ENCODE measurements around the gene NRTN. TPM values are rescaled to one million over a fixed set of nuclear protein-coding genes. Genes with fewer than 3 reads are reported as not detected.

NRTN gene
- total RNA-seq, 1 experiment from 2014 or later: 3.9 TPM

DNA sequence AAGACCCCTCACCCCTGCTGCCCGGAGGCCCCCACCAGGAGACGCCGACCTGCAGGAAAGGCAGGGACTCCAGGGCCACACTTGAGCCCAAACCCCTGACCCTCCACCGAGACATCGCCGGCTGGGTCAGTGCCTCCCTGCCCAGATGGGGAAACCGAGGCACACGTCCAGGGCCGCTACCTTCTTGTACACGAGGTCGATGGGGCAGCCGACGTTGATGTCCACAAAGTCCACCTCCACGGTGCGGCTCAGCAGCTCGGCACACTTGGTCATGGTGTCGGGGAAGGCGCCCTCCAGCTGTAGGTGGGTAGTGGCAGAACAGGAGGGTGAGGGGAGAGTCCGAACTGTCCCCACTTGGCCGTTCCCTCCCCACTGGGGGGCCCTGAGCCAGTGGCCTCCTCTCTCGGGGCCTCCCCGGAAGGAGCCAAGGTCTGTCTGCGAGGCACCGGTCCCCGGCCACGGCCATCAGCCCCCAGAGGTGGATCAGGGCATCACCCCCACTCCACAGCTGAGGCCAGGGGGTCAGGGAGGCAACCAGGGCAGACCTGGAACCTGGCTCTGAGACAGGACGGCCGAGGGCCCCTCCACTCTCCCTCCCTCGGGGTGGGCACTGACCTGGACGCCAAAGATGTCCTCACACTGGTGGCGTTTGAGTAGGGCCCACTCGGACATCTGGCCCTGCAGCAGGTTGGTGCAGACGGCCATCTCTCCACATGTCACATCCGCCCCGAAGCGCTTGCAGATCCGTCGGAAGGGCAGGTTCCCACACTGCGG is 17.3 kb upstream of the NRTN start:
- ChIA-PET CTCF (no interaction called here), POLR2A (ENCODE audit: unreplicated experiment) (no interaction called here)
- intact Hi-C loops (cut with micrococcal nuclease): no loop called here

DNA sequence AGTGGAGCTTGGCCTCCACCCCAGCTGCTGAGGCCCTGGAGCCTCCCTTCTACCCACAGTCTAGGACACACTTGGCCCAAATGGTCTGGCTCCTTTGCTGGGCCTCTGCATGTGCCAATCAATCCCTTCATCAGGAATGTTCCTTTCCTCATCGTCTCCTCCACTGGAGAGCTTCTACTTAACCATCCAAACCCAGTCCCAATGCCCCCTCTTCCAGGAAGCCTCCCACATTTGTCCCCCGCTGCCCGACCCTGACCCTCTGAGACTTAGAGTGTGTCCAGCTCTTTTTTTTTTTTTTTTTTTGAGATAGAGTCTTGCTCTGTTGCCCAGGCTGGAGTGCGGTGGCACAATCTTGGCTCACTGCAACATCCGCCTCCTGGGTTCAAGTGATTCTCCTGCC is 16.4 kb upstream of the NRTN start:
- no peak overlapping the region for H3K27ac ChIP-seq (ENCODE audit: low read length)
- DNase-seq (no peak), ATAC-seq (no peak)
- H3K79me2 ChIP-seq (ENCODE audit: low read length): peaks cover 15% of the 10 kb centered on the region
- ChIA-PET CTCF (no interaction called here), POLR2A (ENCODE audit: unreplicated experiment) (interaction anchor here (0.5 kb wide), 1 partner anchor 68 kb away, joined by 4 read pairs; no protein-coding TSS in a partner anchor)
- H3K4me2 ChIP-seq (ENCODE audit: low read length): no peak overlapping the region
- TF ChIP-seq EZH2 (IDR thresholded peaks at IDR 0.05; ENCODE audit: low read length, unreplicated experiment) (no peak), EZH2phosphoT487 (IDR thresholded peaks at IDR 0.05; ENCODE audit: borderline replicate concordance, low read length) (no peak)
- TF ChIP-seq, protein P1, sequence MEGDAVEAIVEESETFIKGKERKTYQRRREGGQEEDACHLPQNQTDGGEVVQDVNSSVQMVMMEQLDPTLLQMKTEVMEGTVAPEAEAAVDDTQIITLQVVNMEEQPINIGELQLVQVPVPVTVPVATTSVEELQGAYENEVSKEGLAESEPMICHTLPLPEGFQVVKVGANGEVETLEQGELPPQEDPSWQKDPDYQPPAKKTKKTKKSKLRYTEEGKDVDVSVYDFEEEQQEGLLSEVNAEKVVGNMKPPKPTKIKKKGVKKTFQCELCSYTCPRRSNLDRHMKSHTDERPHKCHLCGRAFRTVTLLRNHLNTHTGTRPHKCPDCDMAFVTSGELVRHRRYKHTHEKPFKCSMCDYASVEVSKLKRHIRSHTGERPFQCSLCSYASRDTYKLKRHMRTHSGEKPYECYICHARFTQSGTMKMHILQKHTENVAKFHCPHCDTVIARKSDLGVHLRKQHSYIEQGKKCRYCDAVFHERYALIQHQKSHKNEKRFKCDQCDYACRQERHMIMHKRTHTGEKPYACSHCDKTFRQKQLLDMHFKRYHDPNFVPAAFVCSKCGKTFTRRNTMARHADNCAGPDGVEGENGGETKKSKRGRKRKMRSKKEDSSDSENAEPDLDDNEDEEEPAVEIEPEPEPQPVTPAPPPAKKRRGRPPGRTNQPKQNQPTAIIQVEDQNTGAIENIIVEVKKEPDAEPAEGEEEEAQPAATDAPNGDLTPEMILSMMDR (conservative IDR thresholded peaks at IDR 0.05; ENCODE audit: low read depth, low read length): no peak
- 0 out of 2 replicates have a peak, but pooled peaks cover 4% of the 10 kb centered on the region for H4K20me1 ChIP-seq (ENCODE audit: low read length)
- no peak overlapping the region for H2AFZ ChIP-seq (ENCODE audit: low read length)
- H3K4me3 ChIP-seq (ENCODE audit: low read length): no peak overlapping the region
- H3K4me1 ChIP-seq (ENCODE audit: insufficient read depth, low read length): peaks cover 8% of the 10 kb centered on the region
- intact Hi-C loops (cut with micrococcal nuclease): no loop called here
- no peaks in the 10 kb centered on the region for H3K9me2 ChIP-seq (replicated peaks; ENCODE audit: low read length)
- H3K9me3 ChIP-seq (ENCODE audit: low read length): no peaks in the 10 kb centered on the region
- H3K9ac ChIP-seq (ENCODE audit: low read length): no peak overlapping the region
- H3K27me3 ChIP-seq (ENCODE audit: low read length): no peaks in the 10 kb centered on the region
- H3F3A ChIP-seq (ENCODE audit: low read length, unreplicated experiment): no peaks in the 10 kb centered on the region
- BruUV-seq (replicated peaks): no TSS peak
- H3K36me3 ChIP-seq (ENCODE audit: low read depth, low read length): peaks cover 45% of the 10 kb centered on the region

More for the DNA sequence above, 17.3 kb upstream of the NRTN start:
- Histone ChIP-seq H4K20me1 (ENCODE audit: low read length) (0 out of 2 replicates have a peak, but pooled peaks cover 4% of the 10 kb centered on the region), H3K79me2 (ENCODE audit: low read length) (peaks cover 15% of the 10 kb centered on the region), H3K9me3 (ENCODE audit: low read length) (no peaks in the 10 kb centered on the region), H2AFZ (ENCODE audit: low read length) (no peak overlapping the region), H3K9me2 (replicated peaks; ENCODE audit: low read length) (no peaks in the 10 kb centered on the region), H3K4me3 (ENCODE audit: low read length) (no peak overlapping the region), H3K36me3 (ENCODE audit: low read depth, low read length) (peaks cover 45% of the 10 kb centered on the region), H3K27me3 (ENCODE audit: low read length) (no peaks in the 10 kb centered on the region), H3K9ac (ENCODE audit: low read length) (no peak overlapping the region), H3F3A (ENCODE audit: low read length, unreplicated experiment) (no peaks in the 10 kb centered on the region), H3K27ac (ENCODE audit: low read length) (no peak overlapping the region), H3K4me2 (ENCODE audit: low read length) (no peak overlapping the region), H3K4me1 (ENCODE audit: insufficient read depth, low read length) (peaks cover 8% of the 10 kb centered on the region)
- ATAC-seq (no peak), DNase-seq (no peak)
- BruUV-seq (replicated peaks): no TSS peak
- TF ChIP-seq, protein P1 (conservative IDR thresholded peaks at IDR 0.05; ENCODE audit: low read depth, low read length): no peak
- TF ChIP-seq EZH2phosphoT487 (IDR thresholded peaks at IDR 0.05; ENCODE audit: borderline replicate concordance, low read length) (no peak), EZH2 (IDR thresholded peaks at IDR 0.05; ENCODE audit: low read length, unreplicated experiment) (no peak)

DNA sequence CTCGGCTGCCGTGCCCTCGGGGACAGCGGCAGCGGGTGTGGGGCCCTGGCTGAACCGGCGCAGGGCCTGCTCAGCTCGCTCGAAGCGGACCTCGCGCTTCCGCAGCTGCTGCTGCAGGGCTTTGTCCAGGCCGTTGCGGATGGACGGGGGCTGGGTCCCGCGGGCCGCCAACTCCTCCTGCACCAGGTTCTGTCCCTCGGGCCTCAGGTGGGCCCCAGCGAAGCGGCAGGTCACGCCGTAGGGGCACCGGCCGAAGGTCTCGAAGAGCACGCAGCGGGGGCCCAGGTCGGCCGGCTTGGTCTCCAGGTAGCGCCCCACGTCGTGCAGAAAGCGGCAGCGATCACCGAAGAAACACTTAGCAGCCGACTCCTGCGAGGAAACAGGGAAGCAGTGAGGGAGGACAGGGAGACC is 15.5 kb upstream of the NRTN start:
- Histone ChIP-seq H3K4me1 (ENCODE audit: insufficient read depth, low read length) (peaks cover 8% of the 10 kb centered on the region), H3K27me3 (ENCODE audit: low read length) (no peaks in the 10 kb centered on the region), H3K9ac (ENCODE audit: low read length) (no peak overlapping the region), H2AFZ (ENCODE audit: low read length) (no peak overlapping the region), H3F3A (ENCODE audit: low read length, unreplicated experiment) (no peaks in the 10 kb centered on the region), H3K79me2 (ENCODE audit: low read length) (peaks cover 15% of the 10 kb centered on the region), H3K9me2 (replicated peaks; ENCODE audit: low read length) (no peaks in the 10 kb centered on the region), H3K36me3 (ENCODE audit: low read depth, low read length) (peaks cover 45% of the 10 kb centered on the region), H3K9me3 (ENCODE audit: low read length) (no peaks in the 10 kb centered on the region), H3K4me3 (ENCODE audit: low read length) (peak overlapping the region; percentile 78), H4K20me1 (ENCODE audit: low read length) (0 out of 2 replicates have a peak, but pooled peaks cover 4% of the 10 kb centered on the region), H3K4me2 (ENCODE audit: low read length) (no peak overlapping the region), H3K27ac (ENCODE audit: low read length) (no peak overlapping the region)
- intact Hi-C loops (cut with micrococcal nuclease): no loop called here
- ATAC-seq: no peak
- DNase-seq: no peak
- ChIA-PET POLR2A (ENCODE audit: unreplicated experiment) (no interaction called here), CTCF (no interaction called here)
- TF ChIP-seq EZH2phosphoT487 (IDR thresholded peaks at IDR 0.05; ENCODE audit: borderline replicate concordance, low read length) (no peak), EZH2 (IDR thresholded peaks at IDR 0.05; ENCODE audit: low read length, unreplicated experiment) (no peak)
- TF ChIP-seq, protein P1 (conservative IDR thresholded peaks at IDR 0.05; ENCODE audit: low read depth, low read length): no peak
- BruUV-seq (replicated peaks): no TSS peak
